K562 (cell line): ENCODE data around the gene RNF151. TPM values are rescaled to one million over a fixed set of nuclear protein-coding genes. Genes with fewer than 3 reads are reported as not detected.

ENCODE experiments used
- CBX1 ChIP-seq: sonication (generic); IDR thresholded peaks from 2 replicates; pipeline ENCODE4 v1.6.1; 2016; ENCODE audit warnings: antibody characterized with exemption, low read depth, mild to moderate bottlenecking
- CREBBP ChIP-seq: IDR thresholded peaks from one replicate; pipeline ENCODE4 v1.6.1; 2012; ENCODE audit warnings: low read depth, mild to moderate bottlenecking, control low read depth, inconsistent platforms, low read length
- DMBX1 ChIP-seq: fragments of 250-450 bp; sonication (Bioruptor Pico); IDR thresholded peaks from 2 replicates; pipeline ENCODE4 v1.8.0; 2022; ENCODE audit warnings: inconsistent platforms, mild to moderate bottlenecking, moderate library complexity, borderline replicate concordance
- DNMT1 ChIP-seq: fragments of 450-650 bp; IDR thresholded peaks from 2 replicates; pipeline ENCODE4 v1.6.1; 2016; ENCODE audit warnings: antibody characterized with exemption, mild to moderate bottlenecking
- FOXJ3 ChIP-seq: sonication (generic); formaldehyde crosslinking; IDR thresholded peaks from 2 replicates; pipeline ENCODE4 v1.4.0; 2020; ENCODE audit warnings: mild to moderate bottlenecking, missing genetic modification reagents
- HNRNPLL ChIP-seq: fragments of 200-400 bp; formaldehyde crosslinking; IDR thresholded peaks from 2 replicates; pipeline ENCODE4 v1.6.1; 2017; ENCODE audit warnings: low read length, low read depth, mild to moderate bottlenecking; ENCODE audit not compliant: poor library complexity, severe bottlenecking
- MEIS2 ChIP-seq: fragments of 450-650 bp; IDR thresholded peaks from 2 replicates; pipeline ENCODE4 v1.6.1; 2014; ENCODE audit warnings: mild to moderate bottlenecking; ENCODE audit not compliant: partially characterized antibody
- NCOR1 ChIP-seq: fragments of 450-650 bp; IDR thresholded peaks from 2 replicates; pipeline ENCODE4 v1.6.1; 2016; ENCODE audit warnings: mild to moderate bottlenecking, moderate library complexity
- PRMT5 ChIP-seq: sonication (generic); formaldehyde crosslinking; IDR thresholded peaks from 2 replicates; pipeline ENCODE4 v1.5.0; 2020; ENCODE audit warnings: missing genetic modification reagents
- SLC30A9 ChIP-seq: fragments of 250-450 bp; sonication (Bioruptor Pico); IDR thresholded peaks from 2 replicates; pipeline ENCODE4 v1.8.0; 2022; ENCODE audit warnings: mild to moderate bottlenecking, moderate library complexity
- SMARCC2 ChIP-seq: fragments of 450-650 bp; IDR thresholded peaks from 2 replicates; pipeline ENCODE4 v1.6.1; 2017; ENCODE audit warnings: antibody characterized with exemption, moderate library complexity, mild to moderate bottlenecking, low read depth
- TEAD2 ChIP-seq: fragments of 450-650 bp; IDR thresholded peaks from 2 replicates; pipeline ENCODE4 v1.6.1; 2016; ENCODE audit warnings: missing genetic modification characterization, control low read depth, missing compliant biosample characterization
- ZNF197 ChIP-seq: fragments of 200-800 bp; sonication (Bioruptor generic); IDR thresholded peaks from 2 replicates; pipeline ENCODE4 v1.6.1; 2016; ENCODE audit warnings: low read depth, missing genetic modification characterization, missing compliant biosample characterization
- ZNF589 ChIP-seq: fragments of 200-800 bp; sonication (Bioruptor generic); IDR thresholded peaks from 2 replicates; pipeline ENCODE4 v1.6.1; 2016; ENCODE audit warnings: low read depth, missing genetic modification characterization, missing compliant biosample characterization
- ZNF77 ChIP-seq: fragments of 250-450 bp; sonication (Bioruptor Pico); IDR thresholded peaks from 2 replicates; pipeline ENCODE4 v1.5.0; 2020
- ZSCAN32 ChIP-seq: fragments of 450-650 bp; formaldehyde crosslinking; IDR thresholded peaks from 2 replicates; pipeline ENCODE4 v1.4.0; 2020; ENCODE audit warnings: mild to moderate bottlenecking, moderate library complexity
- polyA plus RNA-seq, 8 experiments: library from polyadenylated mRNA; depleted of rRNA in 4 of 8; stranded (reverse) in 5 of 8; unstranded in 3 of 8; fragments of >200 nt; fragmentation: Nextera tagmentation in 2 of 8; fragmentation: Illumina TruSeq in 1 of 8; extraction: Ambion mirVana in 2 of 8; extraction: Trizol in 1 of 8; gene quantifications; 2 replicates each; pipeline versions ENCODE4 v1.2.1 to v1.2.3, GENCODE V29; 2011 to 2014; ENCODE audit warnings: inconsistent platforms in 1 of 8, missing spikeins in 1 of 8
- total RNA-seq, 7 experiments: library from RNA; depleted of rRNA in 6 of 7; stranded (reverse); fragments of >200 nt in 6 of 7; fragmentation: Illumina TruSeq in 2 of 7; extraction: Trizol in 2 of 7; gene quantifications; 2 replicates each; pipeline versions ENCODE4 v1.2.1 to v1.2.3, GENCODE V29; 2011 to 2021; ENCODE audit warnings: low replicate concordance in 1 of 7
- TF ChIP-seq, protein P1 (sequence below): fragments of 250-450 bp; sonication (Bioruptor Pico); IDR thresholded peaks from 2 replicates; pipeline ENCODE4 v1.8.0; 2022; ENCODE audit warnings: moderate library complexity, mild to moderate bottlenecking, inconsistent platforms
- TF ChIP-seq, protein P2 (sequence below), 2 experiments: IDR thresholded peaks; 2 replicates each; pipeline ENCODE4 v1.6.1; 2012; ENCODE audit warnings: improper control_type of control experiment in 2 of 2, low read depth in 2 of 2, low read length in 2 of 2, borderline replicate concordance in 1 of 2
- TF ChIP-seq, protein P3 (sequence below): sonication (generic); IDR thresholded peaks from 2 replicates; pipeline ENCODE4 v1.6.1; 2016
- TF ChIP-seq, protein P4 (sequence below): fragments of 450-650 bp; formaldehyde crosslinking; IDR thresholded peaks from 2 replicates; pipeline ENCODE4 v1.4.0; 2022; ENCODE audit warnings: missing genetic modification characterization
- TF ChIP-seq, protein P5 (sequence below): fragments of 250-450 bp; sonication (Bioruptor Pico); IDR thresholded peaks from 2 replicates; pipeline ENCODE4 v1.8.0; 2022; ENCODE audit warnings: inconsistent platforms, mild to moderate bottlenecking, moderate library complexity, borderline replicate concordance

Gene RNF151
- total and polyA plus RNA-seq, 9 of the 15 experiments (the other 6 are each of a cell fraction or from before 2014, with no cell fraction given) = not detected

DNA sequence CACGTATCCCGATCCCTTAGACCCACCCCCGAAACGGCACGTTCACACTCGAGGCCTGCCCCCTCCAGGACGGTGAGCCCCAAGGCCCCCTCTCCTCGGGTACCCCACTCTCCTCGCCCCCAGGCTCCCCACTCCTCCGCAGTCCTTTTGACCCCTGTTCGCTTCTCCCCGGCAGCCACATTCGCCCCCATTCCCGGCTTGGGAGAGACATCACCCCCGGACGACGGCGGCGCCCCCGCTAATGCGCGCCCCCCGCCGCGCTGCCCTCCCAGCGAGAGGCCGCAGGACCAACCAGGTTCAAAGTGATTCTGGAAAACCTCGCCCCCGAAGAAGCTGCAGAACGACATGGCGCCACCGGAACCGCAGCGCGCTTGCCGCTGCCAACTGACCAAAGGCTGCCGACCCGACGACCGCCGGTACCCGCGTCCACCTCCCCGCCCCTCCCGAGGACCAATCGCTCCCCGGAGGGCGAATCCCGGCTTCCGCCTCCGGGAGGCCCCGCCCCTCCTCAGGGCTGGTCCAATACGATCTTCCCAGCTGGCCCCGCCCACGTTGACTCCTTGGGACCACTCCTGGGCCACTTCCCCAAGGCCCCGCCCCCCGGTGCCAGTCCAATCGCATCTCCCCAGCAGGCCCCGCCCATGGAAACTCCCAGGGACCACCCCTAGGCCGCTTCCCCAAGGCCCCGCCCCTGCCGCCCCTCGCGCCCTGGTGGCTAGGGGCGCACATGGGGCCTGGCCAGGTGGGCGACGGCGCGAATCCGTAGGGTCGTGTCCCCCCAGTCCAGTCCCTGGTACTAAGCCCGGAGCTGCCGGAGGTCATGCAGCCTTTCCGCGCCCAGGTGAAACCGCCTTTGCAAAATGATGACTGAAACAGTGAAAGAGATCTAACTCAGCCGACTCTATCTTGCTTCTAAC is 23.6 kb upstream of the RNF151 start, which contains the start of gene MSRB1 (continued):
- TF ChIP-seq, protein P1, sequence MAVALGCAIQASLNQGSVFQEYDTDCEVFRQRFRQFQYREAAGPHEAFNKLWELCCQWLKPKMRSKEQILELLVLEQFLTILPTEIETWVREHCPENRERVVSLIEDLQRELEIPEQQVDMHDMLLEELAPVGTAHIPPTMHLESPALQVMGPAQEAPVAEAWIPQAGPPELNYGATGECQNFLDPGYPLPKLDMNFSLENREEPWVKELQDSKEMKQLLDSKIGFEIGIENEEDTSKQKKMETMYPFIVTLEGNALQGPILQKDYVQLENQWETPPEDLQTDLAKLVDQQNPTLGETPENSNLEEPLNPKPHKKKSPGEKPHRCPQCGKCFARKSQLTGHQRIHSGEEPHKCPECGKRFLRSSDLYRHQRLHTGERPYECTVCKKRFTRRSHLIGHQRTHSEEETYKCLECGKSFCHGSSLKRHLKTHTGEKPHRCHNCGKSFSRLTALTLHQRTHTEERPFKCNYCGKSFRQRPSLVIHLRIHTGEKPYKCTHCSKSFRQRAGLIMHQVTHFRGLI (CRISPR knock-in tag) = no peak
- no peak for TF ChIP-seq ZSCAN32 (CRISPR knock-in tag)
- TF ChIP-seq, protein P2, sequence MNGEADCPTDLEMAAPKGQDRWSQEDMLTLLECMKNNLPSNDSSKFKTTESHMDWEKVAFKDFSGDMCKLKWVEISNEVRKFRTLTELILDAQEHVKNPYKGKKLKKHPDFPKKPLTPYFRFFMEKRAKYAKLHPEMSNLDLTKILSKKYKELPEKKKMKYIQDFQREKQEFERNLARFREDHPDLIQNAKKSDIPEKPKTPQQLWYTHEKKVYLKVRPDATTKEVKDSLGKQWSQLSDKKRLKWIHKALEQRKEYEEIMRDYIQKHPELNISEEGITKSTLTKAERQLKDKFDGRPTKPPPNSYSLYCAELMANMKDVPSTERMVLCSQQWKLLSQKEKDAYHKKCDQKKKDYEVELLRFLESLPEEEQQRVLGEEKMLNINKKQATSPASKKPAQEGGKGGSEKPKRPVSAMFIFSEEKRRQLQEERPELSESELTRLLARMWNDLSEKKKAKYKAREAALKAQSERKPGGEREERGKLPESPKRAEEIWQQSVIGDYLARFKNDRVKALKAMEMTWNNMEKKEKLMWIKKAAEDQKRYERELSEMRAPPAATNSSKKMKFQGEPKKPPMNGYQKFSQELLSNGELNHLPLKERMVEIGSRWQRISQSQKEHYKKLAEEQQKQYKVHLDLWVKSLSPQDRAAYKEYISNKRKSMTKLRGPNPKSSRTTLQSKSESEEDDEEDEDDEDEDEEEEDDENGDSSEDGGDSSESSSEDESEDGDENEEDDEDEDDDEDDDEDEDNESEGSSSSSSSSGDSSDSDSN (IDR thresholded peaks at IDR 0.05; ENCODE audit: borderline replicate concordance in 1 of 2, low read depth in 2 of 2, low read length in 2 of 2) = no peak
- TF ChIP-seq PRMT5 (CRISPR knock-in tag) = no peak
- no peak for TF ChIP-seq MEIS2
- no peak for TF ChIP-seq TEAD2
- TF ChIP-seq FOXJ3 (CRISPR knock-in tag) = no peak
- TF ChIP-seq CREBBP = no peak
- TF ChIP-seq, protein P3, sequence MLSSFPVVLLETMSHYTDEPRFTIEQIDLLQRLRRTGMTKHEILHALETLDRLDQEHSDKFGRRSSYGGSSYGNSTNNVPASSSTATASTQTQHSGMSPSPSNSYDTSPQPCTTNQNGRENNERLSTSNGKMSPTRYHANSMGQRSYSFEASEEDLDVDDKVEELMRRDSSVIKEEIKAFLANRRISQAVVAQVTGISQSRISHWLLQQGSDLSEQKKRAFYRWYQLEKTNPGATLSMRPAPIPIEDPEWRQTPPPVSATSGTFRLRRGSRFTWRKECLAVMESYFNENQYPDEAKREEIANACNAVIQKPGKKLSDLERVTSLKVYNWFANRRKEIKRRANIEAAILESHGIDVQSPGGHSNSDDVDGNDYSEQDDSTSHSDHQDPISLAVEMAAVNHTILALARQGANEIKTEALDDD = no peak
- TF ChIP-seq, protein P4, sequence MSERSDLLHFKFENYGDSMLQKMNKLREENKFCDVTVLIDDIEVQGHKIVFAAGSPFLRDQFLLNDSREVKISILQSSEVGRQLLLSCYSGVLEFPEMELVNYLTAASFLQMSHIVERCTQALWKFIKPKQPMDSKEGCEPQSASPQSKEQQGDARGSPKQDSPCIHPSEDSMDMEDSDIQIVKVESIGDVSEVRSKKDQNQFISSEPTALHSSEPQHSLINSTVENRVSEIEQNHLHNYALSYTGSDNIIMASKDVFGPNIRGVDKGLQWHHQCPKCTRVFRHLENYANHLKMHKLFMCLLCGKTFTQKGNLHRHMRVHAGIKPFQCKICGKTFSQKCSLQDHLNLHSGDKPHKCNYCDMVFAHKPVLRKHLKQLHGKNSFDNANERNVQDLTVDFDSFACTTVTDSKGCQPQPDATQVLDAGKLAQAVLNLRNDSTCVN (CRISPR knock-in tag) = 0 out of 2 replicates have a peak, but pooled peaks have one; percentile 67
- TF ChIP-seq ZNF197 = no peak
- peak; percentile 70; the same call in 1 of the 2 replicates for TF ChIP-seq CBX1
- no peak for TF ChIP-seq ZNF77 (CRISPR knock-in tag)
- no peak for TF ChIP-seq ZNF589 (CRISPR knock-in tag)
- TF ChIP-seq DMBX1 (CRISPR knock-in tag) = no peak
- no peak for TF ChIP-seq SMARCC2
- TF ChIP-seq HNRNPLL = no peak
- TF ChIP-seq DNMT1 = no peak
- no peak for TF ChIP-seq SLC30A9 (CRISPR knock-in tag)
- TF ChIP-seq NCOR1 = no peak
- TF ChIP-seq, protein P5, sequence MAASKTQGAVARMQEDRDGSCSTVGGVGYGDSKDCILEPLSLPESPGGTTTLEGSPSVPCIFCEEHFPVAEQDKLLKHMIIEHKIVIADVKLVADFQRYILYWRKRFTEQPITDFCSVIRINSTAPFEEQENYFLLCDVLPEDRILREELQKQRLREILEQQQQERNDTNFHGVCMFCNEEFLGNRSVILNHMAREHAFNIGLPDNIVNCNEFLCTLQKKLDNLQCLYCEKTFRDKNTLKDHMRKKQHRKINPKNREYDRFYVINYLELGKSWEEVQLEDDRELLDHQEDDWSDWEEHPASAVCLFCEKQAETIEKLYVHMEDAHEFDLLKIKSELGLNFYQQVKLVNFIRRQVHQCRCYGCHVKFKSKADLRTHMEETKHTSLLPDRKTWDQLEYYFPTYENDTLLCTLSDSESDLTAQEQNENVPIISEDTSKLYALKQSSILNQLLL (CRISPR knock-in tag) = no peak
